ENCODE data around the gene UNC13B. TPM values are rescaled to one million over a fixed set of nuclear protein-coding genes. Genes with fewer than 3 reads are reported as not detected.

Gene UNC13B
- total RNA-seq, 1 experiment from 2014 or later, result 17.6 TPM

DNA sequence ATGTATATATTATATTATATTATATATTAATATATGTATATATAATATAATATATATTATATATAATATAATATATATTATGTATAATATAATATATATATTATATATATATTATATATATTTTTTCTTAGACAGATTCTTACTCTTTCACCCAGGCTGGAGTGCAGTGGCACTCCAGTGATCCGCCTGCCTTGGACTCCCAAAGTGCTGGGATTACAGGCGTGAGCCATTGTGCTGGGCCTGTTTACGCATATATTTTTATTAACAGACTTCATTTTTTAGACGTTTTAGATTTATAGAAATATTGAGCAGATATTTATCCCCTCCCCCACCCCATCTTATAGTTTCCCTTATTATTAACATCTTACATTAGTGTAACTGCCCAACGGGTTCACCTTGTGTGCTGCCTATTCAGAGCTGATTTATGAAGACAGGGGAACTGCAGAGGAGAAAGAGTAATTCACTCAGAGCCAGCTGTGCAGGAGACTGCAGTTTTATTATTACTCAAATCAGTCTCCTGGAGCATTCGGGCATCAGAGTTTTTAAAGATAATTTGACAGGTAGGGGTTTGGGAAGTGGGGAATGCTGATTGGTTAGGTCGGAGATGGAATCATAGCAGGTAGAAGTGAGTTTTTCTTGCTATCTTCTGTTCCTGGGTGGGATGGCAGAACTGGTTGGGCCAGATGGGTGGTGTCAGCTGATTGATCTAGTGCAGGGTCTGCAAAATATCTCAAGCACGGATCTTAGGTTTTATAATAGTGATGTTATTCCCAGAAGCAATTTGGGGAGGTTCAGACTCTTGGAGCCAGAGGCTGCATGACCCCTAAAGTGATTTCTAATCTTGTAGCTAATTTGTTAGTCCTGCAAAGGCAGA, 93.4 kb downstream of the UNC13B start:
- ChIA-PET POLR2A (no interaction called here), RAD21 (ENCODE audit: low non-redundant PET in 1 of 2, low total read pairs in 2 of 2, uncharacterized antibody in 2 of 2, unreplicated experiment in 2 of 2) (no interaction called here), CTCF (no interaction called here)
- Histone ChIP-seq H3K4me2 (ENCODE audit: low read length) (no peak overlapping the region), H3K36me3 (ENCODE audit: control insufficient read depth in 1 of 2, insufficient read depth in 2 of 2, low read length in 2 of 2) (no peaks in the 10 kb centered on the region), H3K4me1 (ENCODE audit: control insufficient read depth in 1 of 2, insufficient read depth in 2 of 2, low read length in 2 of 2) (0 out of 4 replicates have a peak, but pooled peaks cover 0 to 2% of the 10 kb centered on the region in 2 experiments), H4K20me1 (ENCODE audit: insufficient read depth) (no peaks in the 10 kb centered on the region), H2AFZ (ENCODE audit: low read depth, low read length, poor library complexity, severe bottlenecking) (no peak overlapping the region), H3K4me3 (replicated peaks in 1 of 2; ENCODE audit: low read depth in 1 of 2, low read length in 2 of 2) (no peak overlapping the region), H3K27ac (ENCODE audit: low read depth, low read length) (no peak overlapping the region), H3K9ac (ENCODE audit: low read length) (no peak overlapping the region), H3K9me2 (ENCODE audit: insufficient read depth) (no peaks in the 10 kb centered on the region), H3K27me3 (ENCODE audit: insufficient read depth, low read length) (no peaks in the 10 kb centered on the region), H3K79me2 (ENCODE audit: insufficient read depth, low read length) (no peaks in the 10 kb centered on the region), H3K9me3 (ENCODE audit: control insufficient read depth in 1 of 2, insufficient read depth in 1 of 2, low read depth in 1 of 2, low read length in 2 of 2) (no peaks in the 10 kb centered on the region)
- TF ChIP-seq CBX3 (IDR thresholded peaks at IDR 0.05; ENCODE audit: low read depth) (no peak), CTCF (IDR thresholded peaks at IDR 0.05 in 2 of 3, conservative IDR thresholded peaks at IDR 0.05 in 1 of 3; ENCODE audit: borderline replicate concordance in 1 of 3, insufficient read depth in 1 of 3, low read depth in 2 of 3, low read length in 2 of 3) (no peak)
- ATAC-seq (no peak), DNase-seq (ENCODE audit: low read depth, low spot score) (no peak)
- BruUV-seq (replicated peaks), result no TSS peak
- intact Hi-C loops (cut with micrococcal nuclease), result loop anchor here (10.0 kb wide), 1 partner anchor 210 kb away; no protein-coding TSS in a partner anchor

DNA sequence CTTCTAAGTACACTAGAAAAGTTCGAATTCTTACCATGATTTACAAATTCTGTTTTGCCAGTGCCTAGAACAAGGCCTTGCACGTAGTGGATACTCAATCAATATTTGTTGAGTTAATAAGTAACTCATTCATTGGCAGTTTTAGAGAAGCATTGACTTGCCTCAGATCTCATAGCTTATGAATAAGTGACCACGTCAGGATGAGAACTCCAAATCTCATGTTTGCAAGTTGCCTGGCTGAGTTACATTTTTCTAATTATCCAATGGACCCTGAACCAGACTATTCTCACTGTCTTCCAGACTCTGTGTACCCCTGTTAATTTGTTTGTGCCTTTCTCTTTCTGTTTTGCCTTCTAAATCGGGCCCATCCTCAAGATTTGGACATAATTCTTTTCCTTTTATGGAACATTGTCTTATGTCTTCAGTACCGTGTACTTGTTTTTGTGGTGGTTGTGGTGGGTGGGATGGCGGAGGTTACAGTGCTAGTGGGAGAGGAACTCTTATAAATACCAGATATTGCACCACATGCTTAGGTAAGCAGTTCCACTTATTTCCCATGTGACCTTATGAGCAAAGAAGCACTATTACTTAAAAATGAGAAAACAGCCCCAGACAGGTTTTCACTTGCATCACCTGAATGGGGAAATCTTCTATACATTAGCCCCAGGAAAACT, 96.3 kb downstream of the UNC13B start:
- Histone ChIP-seq H3K27ac (ENCODE audit: low read depth, low read length) (no peak overlapping the region), H3K9me3 (ENCODE audit: control insufficient read depth in 1 of 2, insufficient read depth in 1 of 2, low read depth in 1 of 2, low read length in 2 of 2) (no peaks in the 10 kb centered on the region), H2AFZ (ENCODE audit: low read depth, low read length, poor library complexity, severe bottlenecking) (no peak overlapping the region), H3K4me1 (ENCODE audit: control insufficient read depth in 1 of 2, insufficient read depth in 2 of 2, low read length in 2 of 2) (0 out of 4 replicates have a peak, but pooled peaks cover 0 to 2% of the 10 kb centered on the region in 2 experiments), H3K4me2 (ENCODE audit: low read length) (no peak overlapping the region), H4K20me1 (ENCODE audit: insufficient read depth) (no peaks in the 10 kb centered on the region), H3K27me3 (ENCODE audit: insufficient read depth, low read length) (no peaks in the 10 kb centered on the region), H3K4me3 (replicated peaks in 1 of 2; ENCODE audit: low read depth in 1 of 2, low read length in 2 of 2) (no peak overlapping the region), H3K9ac (ENCODE audit: low read length) (no peak overlapping the region), H3K36me3 (ENCODE audit: control insufficient read depth in 1 of 2, insufficient read depth in 2 of 2, low read length in 2 of 2) (no peaks in the 10 kb centered on the region), H3K9me2 (ENCODE audit: insufficient read depth) (no peaks in the 10 kb centered on the region), H3K79me2 (ENCODE audit: insufficient read depth, low read length) (no peaks in the 10 kb centered on the region)
- ChIA-PET RAD21 (ENCODE audit: low non-redundant PET in 1 of 2, low total read pairs in 2 of 2, uncharacterized antibody in 2 of 2, unreplicated experiment in 2 of 2) (interaction anchor here (1.0 to 1.2 kb wide), 2 partner anchors 141 to 142 kb away, joined by 3 to 7 read pairs; partner anchors contain the start of gene ATOSB (in 1 of the 2)), CTCF (interaction anchor here (0.6 to 2.4 kb wide), 3 partner anchors 142 to 358 kb away, joined by 3 to 22 read pairs (median 7); partner anchors contain the start of gene ATOSB), POLR2A (interaction anchor here (1.0 kb wide), 1 partner anchor 141 kb away, joined by 4 read pairs; no protein-coding TSS in a partner anchor)
- TF ChIP-seq ZFX (IDR thresholded peaks at IDR 0.05), result no peak
- no peak for TF ChIP-seq ZNF274 (IDR thresholded peaks at IDR 0.05; ENCODE audit: low read depth, low read length)
- no peak for TF ChIP-seq POLR2AphosphoS5 (IDR thresholded peaks at IDR 0.05; ENCODE audit: low read depth, low read length)
- no peak for TF ChIP-seq SRF (IDR thresholded peaks at IDR 0.05; ENCODE audit: low read depth)
- TF ChIP-seq CEBPB (IDR thresholded peaks at IDR 0.05; ENCODE audit: low read depth), result no peak
- TF ChIP-seq CBX3 (IDR thresholded peaks at IDR 0.05; ENCODE audit: low read depth), result no peak
- no peak for TF ChIP-seq SP1 (IDR thresholded peaks at IDR 0.05; ENCODE audit: low read depth)
- TF ChIP-seq MAX (IDR thresholded peaks at IDR 0.05), result no peak
- TF ChIP-seq SIN3A (IDR thresholded peaks at IDR 0.05; ENCODE audit: low read depth), result no peak
- TF ChIP-seq REST (IDR thresholded peaks at IDR 0.05; ENCODE audit: low read depth), result no peak
- TF ChIP-seq FOSL1 (IDR thresholded peaks at IDR 0.05; ENCODE audit: low read depth), result no peak
- no peak for TF ChIP-seq POLR2A (IDR thresholded peaks at IDR 0.05; ENCODE audit: borderline replicate concordance, extremely low read depth, insufficient read depth, insufficient read length)
- intact Hi-C loops (cut with micrococcal nuclease), result loop anchor here (1.0 to 10.0 kb wide), 2 partner anchors 142 to 207 kb away; no protein-coding TSS in a partner anchor
- DNase-seq (ENCODE audit: low read depth, low spot score) (no peak), ATAC-seq (no peak)
- no TSS peak for BruUV-seq (replicated peaks)
